OCI-LY3 (cell line): ENCODE results near the gene TSN.

Experiments
- H2AFZ ChIP-seq: fragments of 200-600, 300-600 bp; shearing (Covaris generic); 2 replicates; pipeline ENCODE4 v1.6.0; 2014; ENCODE audit warnings: antibody characterized with exemption, low read depth, low read length
- H3K27ac ChIP-seq: fragments of 200-600, 300-600 bp; sonication (generic); 2 replicates; pipeline ENCODE4 v1.5.1; 2014; ENCODE audit warnings: mild to moderate bottlenecking, low read length, moderate library complexity, mixed read lengths
- H3K27me3 ChIP-seq: fragments of 200-600, 300-600 bp; sonication (generic); 2 replicates; pipeline ENCODE4 v1.6.1; 2014; ENCODE audit warnings: low read depth, low read length, mixed read lengths
- H3K36me3 ChIP-seq: fragments of 200-600, 300-600 bp; sonication (generic); replicated peaks from 2 replicates; pipeline ENCODE3; 2014; ENCODE audit warnings: low read depth, low read length, mixed read lengths
- H3K4me1 ChIP-seq: fragments of 300-600, 200-600 bp; sonication (generic); 2 replicates; pipeline ENCODE4 v1.6.1; 2014; ENCODE audit warnings: low read length, mixed read lengths
- H3K4me2 ChIP-seq: fragments of 200-600, 300-600 bp; sonication (generic); 2 replicates; pipeline ENCODE4 v1.6.1; 2014; ENCODE audit warnings: low read length, mixed read lengths
- H3K4me3 ChIP-seq: fragments of 300-600, 200-600 bp; sonication (generic); 2 replicates; pipeline ENCODE4 v1.5.1; 2014; ENCODE audit warnings: antibody characterized with exemption, mild to moderate bottlenecking, low read length, moderate library complexity
- H3K79me2 ChIP-seq: fragments of 300-600, 200-600 bp; shearing (Covaris generic); 2 replicates; pipeline ENCODE4 v1.6.1; 2014; ENCODE audit warnings: mild to moderate bottlenecking, low read length, mixed read lengths
- H3K9ac ChIP-seq: fragments of 300-600, 200-600 bp; shearing (Covaris generic); 2 replicates; pipeline ENCODE4 v1.6.0; 2014; ENCODE audit warnings: mild to moderate bottlenecking, low read length, moderate library complexity
- H3K9me3 ChIP-seq: fragments of 200-600, 300-600 bp; shearing (Covaris generic); 2 replicates; pipeline ENCODE4 v1.6.1; 2014; ENCODE audit warnings: low read length, mixed read lengths; ENCODE audit not compliant: insufficient read depth
- H4K20me1 ChIP-seq: fragments of 200-600, 300-600 bp; sonication (generic); 2 replicates; pipeline ENCODE4 v1.6.1; 2016; ENCODE audit warnings: low read length, mixed read lengths; ENCODE audit not compliant: insufficient read depth
- EZH2phosphoT487 ChIP-seq: fragments of 200-600 bp; shearing (Covaris generic); IDR thresholded peaks from 2 replicates; pipeline ENCODE4 v1.6.1; 2018; ENCODE audit warnings: antibody characterized with exemption, mixed run types, low read depth
- TF ChIP-seq, protein P1 (sequence below): fragments of 200-600, 300-600 bp; sonication (generic); IDR thresholded peaks from 2 replicates; pipeline ENCODE4 v1.5.1; 2014; ENCODE audit warnings: antibody characterized with exemption, low read length, low read depth

Gene TSN

DNA sequence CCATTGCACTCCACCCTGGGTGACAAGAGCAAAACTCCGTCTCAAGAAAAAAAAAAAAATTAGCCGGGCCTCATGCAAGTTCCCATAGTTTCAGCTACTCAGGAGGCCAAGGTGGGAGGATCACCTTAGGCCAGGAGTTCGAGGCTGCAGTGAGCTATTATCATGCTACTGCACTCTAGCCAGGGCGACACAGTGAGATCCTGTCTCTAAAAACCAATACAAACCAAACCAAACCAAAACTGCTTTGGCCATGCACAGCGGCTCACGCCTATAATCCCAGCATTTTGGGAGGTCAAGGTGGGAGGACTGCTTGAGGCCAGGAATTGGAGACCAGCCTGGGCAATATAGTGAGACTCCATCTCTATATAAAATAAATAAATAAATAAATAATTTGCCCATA is 37.9 kb upstream of the TSN start:
- Histone ChIP-seq H3K4me3 (no peak overlapping the region), H3K36me3 (no peaks in the 10 kb centered on the region), H3K9ac (no peak overlapping the region), H3K27me3 (no peaks in the 10 kb centered on the region), H3K9me3 (no peaks in the 10 kb centered on the region), H3K79me2 (no peaks in the 10 kb centered on the region), H3K27ac (no peak overlapping the region), H2AFZ (no peak overlapping the region), H4K20me1 (no peaks in the 10 kb centered on the region), H3K4me1 (peaks cover 12% of the 10 kb centered on the region), H3K4me2 (no peak overlapping the region)
- no peak for TF ChIP-seq EZH2phosphoT487
- TF ChIP-seq, protein P1, sequence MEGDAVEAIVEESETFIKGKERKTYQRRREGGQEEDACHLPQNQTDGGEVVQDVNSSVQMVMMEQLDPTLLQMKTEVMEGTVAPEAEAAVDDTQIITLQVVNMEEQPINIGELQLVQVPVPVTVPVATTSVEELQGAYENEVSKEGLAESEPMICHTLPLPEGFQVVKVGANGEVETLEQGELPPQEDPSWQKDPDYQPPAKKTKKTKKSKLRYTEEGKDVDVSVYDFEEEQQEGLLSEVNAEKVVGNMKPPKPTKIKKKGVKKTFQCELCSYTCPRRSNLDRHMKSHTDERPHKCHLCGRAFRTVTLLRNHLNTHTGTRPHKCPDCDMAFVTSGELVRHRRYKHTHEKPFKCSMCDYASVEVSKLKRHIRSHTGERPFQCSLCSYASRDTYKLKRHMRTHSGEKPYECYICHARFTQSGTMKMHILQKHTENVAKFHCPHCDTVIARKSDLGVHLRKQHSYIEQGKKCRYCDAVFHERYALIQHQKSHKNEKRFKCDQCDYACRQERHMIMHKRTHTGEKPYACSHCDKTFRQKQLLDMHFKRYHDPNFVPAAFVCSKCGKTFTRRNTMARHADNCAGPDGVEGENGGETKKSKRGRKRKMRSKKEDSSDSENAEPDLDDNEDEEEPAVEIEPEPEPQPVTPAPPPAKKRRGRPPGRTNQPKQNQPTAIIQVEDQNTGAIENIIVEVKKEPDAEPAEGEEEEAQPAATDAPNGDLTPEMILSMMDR: no peak

DNA sequence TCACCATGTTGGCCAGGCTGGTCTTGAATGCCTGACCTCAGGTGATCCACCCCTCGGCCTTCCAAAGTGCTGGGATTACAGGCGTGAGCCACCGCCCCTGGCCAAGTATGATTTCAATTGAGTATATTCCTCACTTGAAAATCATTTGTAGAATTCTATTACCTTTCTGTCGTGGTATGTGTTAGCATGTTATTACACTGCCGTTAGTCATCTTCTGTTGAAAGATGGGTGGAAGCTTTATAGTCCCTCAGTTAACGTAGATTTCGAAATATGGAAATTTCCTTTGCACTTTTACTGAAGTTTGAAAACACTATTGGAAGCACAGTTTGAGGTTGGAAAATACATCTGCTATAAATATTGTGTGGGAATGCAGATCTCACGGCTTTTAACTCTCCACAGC is 33.5 kb upstream of the TSN start:
- TF ChIP-seq, protein P1: no peak
- TF ChIP-seq EZH2phosphoT487: no peak
- Histone ChIP-seq H3K27ac (no peak overlapping the region), H4K20me1 (no peaks in the 10 kb centered on the region), H3K79me2 (no peaks in the 10 kb centered on the region), H3K9me3 (no peaks in the 10 kb centered on the region), H3K36me3 (peaks cover 3% of the 10 kb centered on the region), H3K9ac (no peak overlapping the region), H3K27me3 (no peaks in the 10 kb centered on the region), H3K4me2 (no peak overlapping the region), H3K4me1 (peaks cover 12% of the 10 kb centered on the region), H3K4me3 (no peak overlapping the region), H2AFZ (no peak overlapping the region)

DNA sequence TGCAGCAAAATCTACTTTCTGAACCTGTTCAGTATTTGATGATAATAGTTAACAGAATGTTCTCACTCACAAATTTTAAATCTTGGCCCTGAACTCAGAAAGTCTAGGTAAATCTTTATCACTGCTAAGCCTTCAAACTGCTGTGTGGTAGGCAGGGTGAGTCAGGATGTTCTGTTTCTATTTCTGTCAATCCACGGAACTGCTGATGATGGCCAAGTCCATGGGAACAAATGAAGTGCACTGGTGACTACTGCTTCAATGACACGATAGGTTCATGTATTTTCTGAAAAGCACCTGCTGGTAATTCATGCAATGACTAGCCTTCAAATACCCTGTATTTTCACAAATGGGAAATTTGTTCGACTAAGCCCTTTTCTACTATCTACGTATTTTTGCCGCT is 33.0 kb upstream of the TSN start:
- TF ChIP-seq, protein P1: no peak
- TF ChIP-seq EZH2phosphoT487: no peak
- Histone ChIP-seq H4K20me1 (no peaks in the 10 kb centered on the region), H3K27ac (no peak overlapping the region), H3K79me2 (no peaks in the 10 kb centered on the region), H2AFZ (no peak overlapping the region), H3K9me3 (no peaks in the 10 kb centered on the region), H3K4me1 (peaks cover 12% of the 10 kb centered on the region), H3K4me2 (no peak overlapping the region), H3K27me3 (no peaks in the 10 kb centered on the region), H3K4me3 (no peak overlapping the region), H3K9ac (no peak overlapping the region), H3K36me3 (peaks cover 9% of the 10 kb centered on the region)

DNA sequence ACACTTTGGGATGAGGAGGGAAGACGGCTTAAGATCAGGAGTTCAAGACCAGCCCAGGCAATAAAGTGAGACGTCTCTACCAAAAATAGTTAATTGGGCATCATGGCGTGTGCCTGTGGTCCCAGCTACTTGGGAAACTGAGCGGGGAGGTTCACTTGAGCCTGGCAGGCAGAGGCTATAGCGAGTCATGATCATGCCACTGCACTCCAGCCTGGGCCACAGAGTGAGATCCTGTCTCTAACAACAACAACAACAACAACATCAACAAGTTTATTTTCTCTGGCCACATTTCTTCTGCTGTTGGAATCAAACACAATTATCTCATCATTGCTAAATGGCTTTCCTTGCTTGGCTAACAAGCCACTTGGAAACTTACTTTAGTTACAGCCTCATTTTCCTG is 32.1 kb upstream of the TSN start:
- Histone ChIP-seq H3K4me3 (no peak overlapping the region), H3K27ac (no peak overlapping the region), H2AFZ (no peak overlapping the region), H3K9ac (no peak overlapping the region), H3K79me2 (no peaks in the 10 kb centered on the region), H4K20me1 (no peaks in the 10 kb centered on the region), H3K9me3 (no peaks in the 10 kb centered on the region), H3K27me3 (no peaks in the 10 kb centered on the region), H3K36me3 (peaks cover 15% of the 10 kb centered on the region), H3K4me2 (no peak overlapping the region), H3K4me1 (peaks cover 12% of the 10 kb centered on the region)
- TF ChIP-seq, protein P1: no peak
- no peak for TF ChIP-seq EZH2phosphoT487
